A549 (cell line): ENCODE measurements around the gene DPM1.

Experiments used
- HOXA7 ChIP-seq: fragments of 250-450 bp; sonication (Bioruptor Pico); IDR thresholded peaks from 2 replicates; pipeline ENCODE4 v1.5.0; 2020; ENCODE audit warnings: mild to moderate bottlenecking, moderate library complexity
- NR3C1 ChIP-seq: fragments of >200 bp; sonication (Bioruptor Twin); formaldehyde crosslinking; IDR thresholded peaks from 3 replicates; pipeline ENCODE4 v1.6.1; 2017
- POLR2A ChIP-seq: IDR thresholded peaks from 2 replicates; pipeline ENCODE4 v1.6.1; 2012; ENCODE audit warnings: mild to moderate bottlenecking, low read length
- RNF2 ChIP-seq: fragments of 200-600 bp; sonication (generic); IDR thresholded peaks from 2 replicates; pipeline ENCODE4 v1.6.1; 2016; ENCODE audit warnings: low read depth, mild to moderate bottlenecking, antibody characterized with exemption, moderate library complexity, borderline replicate concordance
- TF ChIP-seq, protein P1 (sequence below): fragments of >200 bp; sonication (Bioruptor Twin); formaldehyde crosslinking; IDR thresholded peaks from 3 replicates; pipeline ENCODE4 v1.5.1; 2016

DNA sequence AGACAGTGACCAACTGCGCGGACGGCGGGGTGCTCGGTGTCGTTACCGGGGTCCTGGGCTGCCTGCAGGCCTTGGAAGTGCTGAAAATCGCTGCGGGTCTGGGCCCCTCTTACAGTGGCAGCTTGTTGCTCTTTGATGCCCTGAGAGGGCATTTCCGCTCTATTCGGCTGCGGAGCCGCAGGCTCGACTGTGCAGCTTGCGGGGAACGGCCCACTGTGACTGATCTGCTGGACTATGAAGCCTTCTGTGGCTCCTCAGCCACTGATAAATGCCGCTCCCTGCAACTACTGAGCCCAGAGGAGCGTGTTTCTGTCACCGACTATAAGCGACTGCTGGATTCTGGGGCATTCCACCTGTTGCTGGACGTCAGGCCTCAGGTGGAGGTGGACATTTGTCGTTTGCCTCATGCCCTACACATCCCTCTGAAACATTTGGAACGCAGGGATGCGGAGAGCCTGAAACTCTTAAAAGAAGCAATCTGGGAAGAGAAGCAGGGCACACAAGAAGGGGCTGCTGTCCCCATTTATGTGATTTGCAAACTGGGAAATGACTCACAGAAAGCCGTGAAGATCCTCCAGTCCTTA is 1.3 kb upstream of the DPM1 start:
- TF ChIP-seq HOXA7 (CRISPR knock-in tag) (no peak), RNF2 (no peak), POLR2A (no peak), NR3C1 (no peak)
- TF ChIP-seq, protein P1, sequence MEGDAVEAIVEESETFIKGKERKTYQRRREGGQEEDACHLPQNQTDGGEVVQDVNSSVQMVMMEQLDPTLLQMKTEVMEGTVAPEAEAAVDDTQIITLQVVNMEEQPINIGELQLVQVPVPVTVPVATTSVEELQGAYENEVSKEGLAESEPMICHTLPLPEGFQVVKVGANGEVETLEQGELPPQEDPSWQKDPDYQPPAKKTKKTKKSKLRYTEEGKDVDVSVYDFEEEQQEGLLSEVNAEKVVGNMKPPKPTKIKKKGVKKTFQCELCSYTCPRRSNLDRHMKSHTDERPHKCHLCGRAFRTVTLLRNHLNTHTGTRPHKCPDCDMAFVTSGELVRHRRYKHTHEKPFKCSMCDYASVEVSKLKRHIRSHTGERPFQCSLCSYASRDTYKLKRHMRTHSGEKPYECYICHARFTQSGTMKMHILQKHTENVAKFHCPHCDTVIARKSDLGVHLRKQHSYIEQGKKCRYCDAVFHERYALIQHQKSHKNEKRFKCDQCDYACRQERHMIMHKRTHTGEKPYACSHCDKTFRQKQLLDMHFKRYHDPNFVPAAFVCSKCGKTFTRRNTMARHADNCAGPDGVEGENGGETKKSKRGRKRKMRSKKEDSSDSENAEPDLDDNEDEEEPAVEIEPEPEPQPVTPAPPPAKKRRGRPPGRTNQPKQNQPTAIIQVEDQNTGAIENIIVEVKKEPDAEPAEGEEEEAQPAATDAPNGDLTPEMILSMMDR = no peak
